A673 (cell line): ENCODE data around the gene P2RY11. TPM values are rescaled to one million over a fixed set of nuclear protein-coding genes. Genes with fewer than 3 reads are reported as not detected.

ENCODE experiments used
- BruUV-seq: library from RNA; stranded (reverse); fragments of 400-500 nt; replicated peaks from 2 replicates; lab custom pipeline; 2021; lab: Mats Ljungman, UMichigan
- CTCF ChIA-PET: fragments of 300-600 bp; sonication (Branson Sonifier 250); formaldehyde crosslinking; loops from one replicate; lab custom pipeline; 2022; ENCODE audit warnings: antibody characterized with exemption; lab: Charles Lee
- POLR2A ChIA-PET: fragments of 300-600 bp; sonication (Branson Sonifier 250); formaldehyde crosslinking; loops from one replicate; lab custom pipeline; 2022; ENCODE audit warnings: antibody characterized with exemption; ENCODE audit not compliant: low non-redundant PET; lab: Charles Lee
- DNase-seq: peaks from one replicate; pipeline ENCODE4 v3.0.0-alpha.2; 2015; ENCODE audit warnings: low spot score
- H3K27ac ChIP-seq: fragments of 200-600 bp; sonication (generic); 2 replicates; pipeline ENCODE4 v1.5.1; 2016; ENCODE audit warnings: mixed run types, low read depth, mild to moderate bottlenecking, mixed read lengths, antibody characterized with exemption, low read length; ENCODE audit not compliant: poor library complexity, severe bottlenecking
- H3K27me3 ChIP-seq: fragments of 200-600 bp; sonication (generic); replicated peaks from 2 replicates; pipeline ENCODE4 v1.6.1; 2017; ENCODE audit warnings: mixed run types, low read depth, mild to moderate bottlenecking, mixed read lengths, antibody characterized with exemption, low read length; ENCODE audit not compliant: insufficient read depth, poor library complexity
- H3K36me3 ChIP-seq: fragments of 200-600 bp; sonication (generic); 2 replicates; pipeline ENCODE4 v1.6.1; 2016; ENCODE audit warnings: mixed run types, mild to moderate bottlenecking, mixed read lengths, antibody characterized with exemption, low read length; ENCODE audit not compliant: insufficient read depth, poor library complexity, severe bottlenecking
- H3K4me1 ChIP-seq: fragments of 200-600 bp; sonication (generic); 2 replicates; pipeline ENCODE4 v1.6.1; 2017; ENCODE audit warnings: mixed run types, mild to moderate bottlenecking, mixed read lengths, antibody characterized with exemption, low read length; ENCODE audit not compliant: insufficient read depth, poor library complexity, severe bottlenecking
- H3K4me3 ChIP-seq: fragments of 200-600 bp; sonication (generic); 2 replicates; pipeline ENCODE4 v1.5.1; 2016; ENCODE audit warnings: low read depth, mixed run types, mild to moderate bottlenecking, mixed read lengths, low read length; ENCODE audit not compliant: poor library complexity, severe bottlenecking
- H3K9me3 ChIP-seq: fragments of 200-600 bp; sonication (generic); 2 replicates; pipeline ENCODE4 v1.6.1; 2016; ENCODE audit warnings: mixed run types, low read depth, mild to moderate bottlenecking, mixed read lengths, antibody characterized with exemption, low read length; ENCODE audit not compliant: poor library complexity, severe bottlenecking
- EZH2 ChIP-seq: fragments of 200-600 bp; sonication (generic); IDR thresholded peaks from 2 replicates; pipeline ENCODE4 v1.6.1; 2017; ENCODE audit warnings: borderline replicate concordance, low read depth, mild to moderate bottlenecking, mixed read lengths, antibody characterized with exemption, low read length; ENCODE audit not compliant: poor library complexity, severe bottlenecking
- intact Hi-C: fragments of 100-400 bp; cut with micrococcal nuclease; formaldehyde crosslinking; loops from one replicate; pipeline ENCODE4 v1.10.0; 2022; ENCODE audit not compliant: unreplicated experiment
- total RNA-seq: library from RNA; stranded (reverse); gene quantifications from 2 replicates; pipeline ENCODE4 v1.2.3, GENCODE V29; 2021
- TF ChIP-seq, protein P1 (sequence below): fragments of 300-800, 200-600 bp; sonication (generic); conservative IDR thresholded peaks from 2 replicates; pipeline ENCODE4 v1.5.1; 2017; ENCODE audit warnings: low read depth, mild to moderate bottlenecking, antibody characterized with exemption, low read length, moderate library complexity, mixed read lengths

The P2RY11 gene
- total RNA-seq, 1 experiment from 2014 or later: 39.4 TPM

GRCh38 chr19:10133596-10133995 is 22.1 kb downstream of the P2RY11 start:
- H3K36me3 ChIP-seq: peaks cover 82% of the 10 kb centered on the region
- TF ChIP-seq, protein P1, sequence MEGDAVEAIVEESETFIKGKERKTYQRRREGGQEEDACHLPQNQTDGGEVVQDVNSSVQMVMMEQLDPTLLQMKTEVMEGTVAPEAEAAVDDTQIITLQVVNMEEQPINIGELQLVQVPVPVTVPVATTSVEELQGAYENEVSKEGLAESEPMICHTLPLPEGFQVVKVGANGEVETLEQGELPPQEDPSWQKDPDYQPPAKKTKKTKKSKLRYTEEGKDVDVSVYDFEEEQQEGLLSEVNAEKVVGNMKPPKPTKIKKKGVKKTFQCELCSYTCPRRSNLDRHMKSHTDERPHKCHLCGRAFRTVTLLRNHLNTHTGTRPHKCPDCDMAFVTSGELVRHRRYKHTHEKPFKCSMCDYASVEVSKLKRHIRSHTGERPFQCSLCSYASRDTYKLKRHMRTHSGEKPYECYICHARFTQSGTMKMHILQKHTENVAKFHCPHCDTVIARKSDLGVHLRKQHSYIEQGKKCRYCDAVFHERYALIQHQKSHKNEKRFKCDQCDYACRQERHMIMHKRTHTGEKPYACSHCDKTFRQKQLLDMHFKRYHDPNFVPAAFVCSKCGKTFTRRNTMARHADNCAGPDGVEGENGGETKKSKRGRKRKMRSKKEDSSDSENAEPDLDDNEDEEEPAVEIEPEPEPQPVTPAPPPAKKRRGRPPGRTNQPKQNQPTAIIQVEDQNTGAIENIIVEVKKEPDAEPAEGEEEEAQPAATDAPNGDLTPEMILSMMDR: no peak
- no peak for TF ChIP-seq EZH2
- ChIA-PET CTCF (no interaction called here), POLR2A (no interaction called here)
- no peaks in the 10 kb centered on the region for H3K4me1 ChIP-seq
- intact Hi-C loops: no loop called here
- no peaks in the 10 kb centered on the region for H3K27me3 ChIP-seq
- H3K9me3 ChIP-seq: no peaks in the 10 kb centered on the region
- H3K27ac ChIP-seq: no peak overlapping the region
- DNase-seq: no peak
- BruUV-seq: no TSS peak
- H3K4me3 ChIP-seq: no peak overlapping the region

- TF ChIP-seq, protein P1: no peak
- no peak for TF ChIP-seq EZH2
- Histone ChIP-seq H3K4me3 (no peak overlapping the region), H3K27ac (no peak overlapping the region), H3K27me3 (no peaks in the 10 kb centered on the region), H3K36me3 (peaks cover 86% of the 10 kb centered on the region), H3K9me3 (no peaks in the 10 kb centered on the region), H3K4me1 (no peaks in the 10 kb centered on the region)
- CTCF ChIA-PET: interaction anchor here (0.5 kb wide), 1 partner anchor 36 kb away, joined by 4 read pairs; no protein-coding TSS in a partner anchor
- intact Hi-C loops: no loop called here
- no peak for DNase-seq
- no TSS peak for BruUV-seq
- POLR2A ChIA-PET: no interaction called here
Measured at GRCh38 chr19:10134040-10134439, 22.5 kb downstream of the P2RY11 start.

GRCh38 chr19:10135551-10136334 is 24.2 kb downstream of the P2RY11 start:
- intact Hi-C loops: no loop called here
- BruUV-seq: no TSS peak
- Histone ChIP-seq H3K27me3 (no peaks in the 10 kb centered on the region), H3K36me3 (peaks cover 95% of the 10 kb centered on the region), H3K4me3 (no peak overlapping the region), H3K4me1 (no peaks in the 10 kb centered on the region), H3K9me3 (no peaks in the 10 kb centered on the region), H3K27ac (no peak overlapping the region)
- POLR2A ChIA-PET: no interaction called here
- TF ChIP-seq, protein P1: no peak
- TF ChIP-seq EZH2: no peak
- DNase-seq: no peak
- CTCF ChIA-PET: interaction anchor here (0.6 kb wide), 1 partner anchor 40 kb away, joined by 3 read pairs; no protein-coding TSS in a partner anchor
